Testis (tissue), 2 donors: ENCODE data around the gene KLF7.

ENCODE experiments used
- CTCF ChIP-seq, 3 experiments: fragments of 450-650 bp in 2 of 3; fragments of 200-600 bp in 1 of 3; sonication (generic) in 1 of 3; IDR thresholded peaks; one replicate each; pipeline ENCODE4 v1.5.1; 2016 to 2019; ENCODE audit warnings: antibody characterized with exemption in 3 of 3, mild to moderate bottlenecking in 2 of 3, moderate library complexity in 1 of 3
- POLR2A ChIP-seq: fragments of 450-650 bp; IDR thresholded peaks from one replicate; pipeline ENCODE4 v1.6.1; 2017; ENCODE audit warnings: antibody characterized with exemption, mild to moderate bottlenecking, moderate library complexity

GRCh38 chr2:207123335-207123744 is 42.4 kb downstream of the KLF7 start:
- TF ChIP-seq CTCF (IDR thresholded peaks at IDR 0.05): no peak
- no peak for TF ChIP-seq POLR2A
